ENCODE measurements around the gene CDHR3.
A peak's percentile ranks its signal among the peaks of the same experiment; 100 is the strongest.

CDHR3 gene

GRCh38 chr7:106052681-106053080 is 89.6 kb downstream of the CDHR3 start:
- TF ChIP-seq CTCF (IDR thresholded peaks at IDR 0.05; ENCODE audit: insufficient read depth, low read length, poor library complexity, severe bottlenecking) = no peak
- Histone ChIP-seq H3K36me3 (ENCODE audit: control insufficient read depth, insufficient read depth, low read length) (no peaks in the 10 kb centered on the region), H3K27me3 (replicated peaks; ENCODE audit: control insufficient read depth, insufficient read depth, low read length) (no peaks in the 10 kb centered on the region; the same call in 1 of the 2 replicates), H3K4me3 (replicated peaks; ENCODE audit: low read depth, low read length) (no peak overlapping the region)
- no peak for DNase-seq (ENCODE audit: extremely low read depth, insufficient read length)

DNA sequence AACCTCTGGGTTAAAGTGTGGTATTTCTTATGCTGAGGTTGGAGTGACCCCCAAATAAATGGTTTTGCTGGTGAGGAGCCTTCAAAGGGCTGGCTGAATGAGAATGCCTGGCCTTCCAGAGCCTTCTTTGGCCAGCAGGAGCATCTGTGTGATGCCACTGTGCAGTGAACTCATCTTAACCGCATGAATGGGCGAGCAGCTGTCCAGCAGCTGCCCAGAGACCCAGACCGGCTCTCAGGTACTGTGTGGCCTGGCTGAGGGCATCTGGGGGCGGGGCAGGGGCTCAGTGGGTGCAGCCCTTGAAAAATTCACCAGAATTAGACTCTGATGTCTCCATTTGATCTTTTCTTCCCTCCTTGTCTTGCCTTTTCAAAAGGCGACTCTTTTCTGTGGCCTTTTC is 90.0 kb downstream of the CDHR3 start:
- Histone ChIP-seq H3K4me3 (replicated peaks; ENCODE audit: low read depth, low read length) (no peak overlapping the region), H3K27me3 (replicated peaks; ENCODE audit: control insufficient read depth, insufficient read depth, low read length) (no peaks in the 10 kb centered on the region; the same call in 1 of the 2 replicates), H3K36me3 (ENCODE audit: control insufficient read depth, insufficient read depth, low read length) (no peaks in the 10 kb centered on the region)
- TF ChIP-seq CTCF (IDR thresholded peaks at IDR 0.05; ENCODE audit: insufficient read depth, low read length, poor library complexity, severe bottlenecking) = no peak
- DNase-seq (ENCODE audit: extremely low read depth, insufficient read length) = no peak

DNA sequence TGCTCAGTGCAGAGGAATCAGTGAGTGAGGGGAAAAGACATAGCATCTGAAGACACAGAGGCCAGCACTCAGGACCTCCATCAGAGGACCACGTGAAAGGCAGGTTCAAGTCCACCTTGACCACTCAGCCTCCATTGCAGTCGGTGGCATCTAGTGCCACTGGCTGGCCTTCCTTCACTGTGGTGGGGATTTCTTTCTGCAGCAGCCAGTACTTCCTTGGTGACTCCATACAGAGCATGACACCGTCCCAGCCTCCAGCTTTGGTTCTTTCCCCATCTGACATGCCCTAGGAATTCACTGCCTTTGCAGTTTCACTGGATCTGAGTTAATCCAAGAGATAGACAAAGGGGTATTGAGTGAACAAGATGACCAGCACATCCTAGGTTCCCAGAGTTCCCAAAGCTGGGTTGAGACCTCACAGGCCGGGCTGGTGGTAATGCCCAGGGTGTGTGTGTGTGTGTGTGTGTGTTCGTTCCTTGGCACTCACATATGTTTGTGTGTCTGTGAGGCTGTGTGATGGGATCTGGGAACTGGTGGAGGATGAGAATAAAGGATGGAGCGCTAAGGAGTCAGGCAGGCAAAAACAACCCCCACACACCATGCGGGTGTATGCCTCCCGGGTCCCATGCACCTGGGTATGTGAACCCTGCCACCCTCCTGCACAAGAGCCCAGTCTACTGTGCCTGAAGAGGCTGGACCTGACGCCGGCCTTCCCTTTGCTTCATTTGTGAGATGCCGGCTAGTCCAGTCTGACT is 91.3 kb downstream of the CDHR3 start:
- no peak for TF ChIP-seq CTCF (IDR thresholded peaks at IDR 0.05; ENCODE audit: insufficient read depth, low read length, poor library complexity, severe bottlenecking)
- Histone ChIP-seq H3K4me3 (replicated peaks; ENCODE audit: low read depth, low read length) (no peak overlapping the region), H3K27me3 (replicated peaks; ENCODE audit: control insufficient read depth, insufficient read depth, low read length) (no peaks in the 10 kb centered on the region), H3K36me3 (ENCODE audit: control insufficient read depth, insufficient read depth, low read length) (no peaks in the 10 kb centered on the region)
- no peak for DNase-seq (ENCODE audit: extremely low read depth, insufficient read length)

GRCh38 chr7:106054971-106055532 is 92.0 kb downstream of the CDHR3 start:
- DNase-seq (ENCODE audit: extremely low read depth, insufficient read length) = no peak
- Histone ChIP-seq H3K27me3 (replicated peaks; ENCODE audit: control insufficient read depth, insufficient read depth, low read length) (no peaks in the 10 kb centered on the region), H3K36me3 (ENCODE audit: control insufficient read depth, insufficient read depth, low read length) (no peaks in the 10 kb centered on the region), H3K4me3 (replicated peaks; ENCODE audit: low read depth, low read length) (no peak overlapping the region)
- TF ChIP-seq CTCF (IDR thresholded peaks at IDR 0.05; ENCODE audit: insufficient read depth, low read length, poor library complexity, severe bottlenecking) = no peak

GRCh38 chr7:106056513-106057203 is 93.6 kb downstream of the CDHR3 start:
- TF ChIP-seq CTCF (IDR thresholded peaks at IDR 0.05; ENCODE audit: insufficient read depth, low read length, poor library complexity, severe bottlenecking) = peak; percentile 87
- H3K27me3 ChIP-seq (replicated peaks; ENCODE audit: control insufficient read depth, insufficient read depth, low read length) = no peaks in the 10 kb centered on the region
- peak; percentile 77 for DNase-seq (ENCODE audit: extremely low read depth, insufficient read length)
- no peaks in the 10 kb centered on the region for H3K36me3 ChIP-seq (ENCODE audit: control insufficient read depth, insufficient read depth, low read length)
- H3K4me3 ChIP-seq (replicated peaks; ENCODE audit: low read depth, low read length) = no peak overlapping the region
